H9 (cell line): Measurements from ENCODE around the gene FAM32A. TPM values are rescaled to one million over a fixed set of nuclear protein-coding genes. Genes with fewer than 3 reads are reported as not detected.

ENCODE experiments used
- DNase-seq: peaks from one replicate; pipeline ENCODE4 v3.0.0-alpha.2; 2017
- H2AFZ ChIP-seq: one replicate; pipeline ENCODE4 v1.6.1; 2013; ENCODE audit warnings: mild to moderate bottlenecking, low read length, control low read depth, moderate library complexity
- H2AK5ac ChIP-seq: 2 replicates; pipeline ENCODE4 v1.6.1; 2013; ENCODE audit warnings: low read length, control low read depth, mixed read lengths; ENCODE audit not compliant: insufficient read length
- H2BK120ac ChIP-seq: one replicate; pipeline ENCODE4 v1.6.1; 2013; ENCODE audit warnings: low read depth, mild to moderate bottlenecking, low read length, control low read depth, inconsistent platforms; ENCODE audit not compliant: poor library complexity, severe bottlenecking
- H2BK12ac ChIP-seq: 2 replicates; pipeline ENCODE4 v1.6.1; 2013; ENCODE audit warnings: low read length, control low read depth, mixed read lengths, low read depth; ENCODE audit not compliant: insufficient read length
- H2BK15ac ChIP-seq: 2 replicates; pipeline ENCODE4 v1.6.1; 2013; ENCODE audit warnings: low read depth, low read length, control low read depth
- H2BK20ac ChIP-seq: one replicate; pipeline ENCODE4 v1.6.1; 2013; ENCODE audit warnings: low read depth, mild to moderate bottlenecking, low read length, control low read depth, inconsistent platforms; ENCODE audit not compliant: poor library complexity, severe bottlenecking
- H2BK5ac ChIP-seq: 2 replicates; pipeline ENCODE4 v1.6.1; 2013; ENCODE audit warnings: low read length, control low read depth, mixed read lengths; ENCODE audit not compliant: insufficient read length
- H3K14ac ChIP-seq: 2 replicates; pipeline ENCODE4 v1.6.1; 2013; ENCODE audit warnings: low read length, control low read depth; ENCODE audit not compliant: insufficient read depth
- H3K18ac ChIP-seq: 2 replicates; pipeline ENCODE4 v1.6.1; 2013; ENCODE audit warnings: low read depth, mild to moderate bottlenecking, mixed read lengths, low read length, control low read depth; ENCODE audit not compliant: insufficient read length
- H3K23ac ChIP-seq: 2 replicates; pipeline ENCODE4 v1.6.1; 2013; ENCODE audit warnings: low read length, control low read depth, mixed read lengths, low read depth; ENCODE audit not compliant: insufficient read length
- H3K23me2 ChIP-seq: 2 replicates; pipeline ENCODE4 v1.6.1; 2013; ENCODE audit warnings: low read depth, mild to moderate bottlenecking, mixed read lengths, low read length, control low read depth; ENCODE audit not compliant: insufficient read length, poor library complexity, severe bottlenecking
- H3K27ac ChIP-seq: 2 replicates; pipeline ENCODE4 v1.5.1; 2013; ENCODE audit warnings: low read length, control low read depth, mixed read lengths, low read depth; ENCODE audit not compliant: insufficient read length
- H3K27me3 ChIP-seq: 2 replicates; pipeline ENCODE4 v1.6.1; 2013; ENCODE audit warnings: low read length, control low read depth, inconsistent platforms; ENCODE audit not compliant: insufficient read depth
- H3K4ac ChIP-seq: 2 replicates; pipeline ENCODE4 v1.6.1; 2013; ENCODE audit warnings: low read depth, mild to moderate bottlenecking, control low read depth, inconsistent platforms, low read length, moderate library complexity
- H3K4me1 ChIP-seq: 2 replicates; pipeline ENCODE4 v1.6.1; 2013; ENCODE audit warnings: low read length, control low read depth, inconsistent platforms; ENCODE audit not compliant: insufficient read depth
- H3K4me2 ChIP-seq: 2 replicates; pipeline ENCODE4 v1.6.1; 2013; ENCODE audit warnings: low read length, control low read depth, mixed read lengths; ENCODE audit not compliant: insufficient read length, insufficient read depth
- H3K56ac ChIP-seq: 2 replicates; pipeline ENCODE4 v1.6.1; 2013; ENCODE audit warnings: low read depth, mild to moderate bottlenecking, mixed read lengths, low read length, control low read depth; ENCODE audit not compliant: insufficient read length
- H3K79me1 ChIP-seq: 2 replicates; pipeline ENCODE4 v1.6.1; 2013; ENCODE audit warnings: low read depth, mild to moderate bottlenecking, moderate library complexity, low read length, control low read depth, inconsistent platforms; ENCODE audit not compliant: insufficient read depth, poor library complexity, severe bottlenecking
- H3K79me2 ChIP-seq: 2 replicates; pipeline ENCODE4 v1.6.1; 2013; ENCODE audit warnings: low read length, control low read depth, inconsistent platforms; ENCODE audit not compliant: insufficient read depth
- H3K9ac ChIP-seq: 2 replicates; pipeline ENCODE4 v1.6.1; 2013; ENCODE audit warnings: low read length, control low read depth, mixed read lengths; ENCODE audit not compliant: insufficient read length; ENCODE audit errors: extremely low read depth
- H3K9me3 ChIP-seq: one replicate; pipeline ENCODE4 v1.6.1; 2013; ENCODE audit warnings: low read depth, low read length, inconsistent platforms; ENCODE audit not compliant: control insufficient read depth
- H3T11ph ChIP-seq: one replicate; pipeline ENCODE4 v1.6.1; 2013; ENCODE audit warnings: mild to moderate bottlenecking, low read length, control low read depth, inconsistent platforms
- H4K20me1 ChIP-seq: one replicate; pipeline ENCODE4 v1.6.1; 2013; ENCODE audit not compliant: control insufficient read depth, insufficient read length, insufficient read depth
- H4K5ac ChIP-seq: 2 replicates; pipeline ENCODE4 v1.6.1; 2013; ENCODE audit warnings: low read depth, mild to moderate bottlenecking, mixed read lengths, low read length, control low read depth; ENCODE audit not compliant: insufficient read length
- H4K8ac ChIP-seq: replicated peaks from 2 replicates; pipeline ENCODE4 v1.6.1; 2013; ENCODE audit warnings: low read length, control low read depth, mixed read lengths, low read depth; ENCODE audit not compliant: insufficient read length
- H4K91ac ChIP-seq: 2 replicates; pipeline ENCODE4 v1.6.1; 2013; ENCODE audit warnings: low read depth, mild to moderate bottlenecking, moderate library complexity, mixed read lengths, low read length, control low read depth; ENCODE audit not compliant: insufficient read length
- H3K27ac Mint-ChIP-seq, 3 experiments: 2 replicates in 2 of 3; 3 replicates in 1 of 3; pipeline ENCODE4 v1.8.0; 2020 to 2021; ENCODE audit warnings: mixed read lengths in 3 of 3, mild to moderate bottlenecking in 1 of 3, moderate library complexity in 1 of 3
- H3K27me3 Mint-ChIP-seq: 2 replicates; pipeline ENCODE4 v1.8.0; 2021; ENCODE audit warnings: low read depth, mild to moderate bottlenecking, moderate library complexity, mixed read lengths
- H3K36me3 Mint-ChIP-seq, 3 experiments: 2 replicates in 2 of 3; 3 replicates in 1 of 3; pipeline ENCODE4 v1.8.0; 2020 to 2021; ENCODE audit warnings: low read depth in 3 of 3, mixed read lengths in 3 of 3; ENCODE audit not compliant: insufficient read depth in 1 of 3
- H3K4me1 Mint-ChIP-seq, 2 experiments: 2 replicates each; pipeline ENCODE4 v1.8.0; 2020; ENCODE audit warnings: mixed read lengths in 2 of 2
- H3K4me3 Mint-ChIP-seq, 2 experiments: 2 replicates in 1 of 2; 3 replicates in 1 of 2; pipeline ENCODE4 v1.8.0; 2020 to 2021; ENCODE audit warnings: mild to moderate bottlenecking in 2 of 2, mixed read lengths in 2 of 2, moderate library complexity in 1 of 2
- H3K9me3 Mint-ChIP-seq, 2 experiments: 2 replicates in 1 of 2; 3 replicates in 1 of 2; pipeline ENCODE4 v1.8.0; 2020; ENCODE audit warnings: mild to moderate bottlenecking in 2 of 2, mixed read lengths in 2 of 2, moderate library complexity in 1 of 2
- CTCF ChIP-seq: fragments of 200-600 bp; sonication (generic); conservative IDR thresholded peaks from 3 replicates; pipeline ENCODE4 v1.8.0; 2021; ENCODE audit warnings: antibody characterized with exemption, mild to moderate bottlenecking
- total RNA-seq: library from RNA; stranded (reverse); gene quantifications from 2 replicates; pipeline ENCODE4 v1.2.1, GENCODE V29; 2021

The FAM32A gene
- total RNA-seq, 1 experiment from 2014 or later: 91.9 TPM

GRCh38 chr19:16213076-16213475, 27.9 kb downstream of the FAM32A start:
- no peak overlapping the region for H2AFZ ChIP-seq
- Mint-ChIP-seq H3K27ac (no peak overlapping the region), H3K27me3 (no peaks in the 10 kb centered on the region), H3K9me3 (no peaks in the 10 kb centered on the region; a peak in 1 of 5 replicates), H3K4me1 (0 out of 4 replicates have a peak, but pooled peaks cover 0 to 2% of the 10 kb centered on the region in 2 experiments), H3K36me3 (peaks cover 12 to 40% (median 27%) of the 10 kb centered on the region in 3 experiments), H3K4me3 (no peak overlapping the region)
- no peak overlapping the region for H4K5ac ChIP-seq
- H3K27ac ChIP-seq: no peak overlapping the region
- H2BK5ac ChIP-seq: no peak overlapping the region
- H2BK120ac ChIP-seq: no peak overlapping the region
- no peak overlapping the region for H3K18ac ChIP-seq
- no peak overlapping the region for H3K4ac ChIP-seq
- H3K56ac ChIP-seq: no peak overlapping the region
- H4K20me1 ChIP-seq: no peaks in the 10 kb centered on the region
- H3K79me1 ChIP-seq: no peaks in the 10 kb centered on the region
- no peak for DNase-seq
- no peaks in the 10 kb centered on the region for H3K79me2 ChIP-seq
- no peak overlapping the region for H2BK12ac ChIP-seq
- no peak overlapping the region for H3K23ac ChIP-seq
- no peak overlapping the region for H4K8ac ChIP-seq
- H3K4me1 ChIP-seq: no peaks in the 10 kb centered on the region
- TF ChIP-seq CTCF: no peak
- H3K4me2 ChIP-seq: no peak overlapping the region
- no peak overlapping the region for H3T11ph ChIP-seq
- H2BK15ac ChIP-seq: no peak overlapping the region
- no peak overlapping the region for H3K9ac ChIP-seq
- no peaks in the 10 kb centered on the region for H3K23me2 ChIP-seq
- no peaks in the 10 kb centered on the region for H3K9me3 ChIP-seq
- H3K27me3 ChIP-seq: no peaks in the 10 kb centered on the region
- H4K91ac ChIP-seq: no peak overlapping the region
- no peak overlapping the region for H3K14ac ChIP-seq
- no peak overlapping the region for H2AK5ac ChIP-seq
- no peak overlapping the region for H2BK20ac ChIP-seq
